Stimulated activated naive CD8-positive, alpha-beta T cell treated with anti-CD3 and anti-CD28 coated beads, Interleukin-15, Interleukin-2, amounts not matched to agents 100 U/mL and 50 U/mL, for 24 hours (primary cell): Measurements from ENCODE around the gene SYNPR.

ENCODE experiments used
- ATAC-seq: fragments of 150-1000 bp; cut with Tn5 transposase; one replicate; pipeline ENCODE4 v1.10.0; 2021
- DNase-seq: peaks from one replicate; pipeline ENCODE4 v3.0.0; 2021

Gene SYNPR

GRCh38 chr3:63385629-63386028 lies 107.5 kb downstream of the SYNPR start:
- DNase-seq: no peak
- ATAC-seq: no peak

DNA sequence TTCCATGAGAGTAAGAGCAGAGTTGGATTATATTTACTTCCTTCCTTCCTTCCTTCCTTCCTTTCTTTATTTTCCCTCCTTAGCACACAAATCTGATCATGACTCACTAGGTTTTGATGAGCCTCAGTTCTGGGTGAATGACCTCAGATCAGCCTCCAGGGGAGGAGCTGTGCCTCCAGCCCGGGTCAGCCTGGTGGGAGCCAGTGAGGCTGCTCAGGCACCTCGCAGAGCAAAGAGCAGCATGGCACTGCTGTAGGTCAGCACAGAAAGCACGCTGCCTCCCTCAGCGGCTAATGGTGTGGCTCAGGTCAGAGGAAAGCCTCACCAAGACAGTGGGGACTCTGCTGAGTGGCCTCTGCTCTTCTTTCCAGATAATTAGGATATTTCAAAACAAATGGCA lies 108.5 kb downstream of the SYNPR start:
- ATAC-seq (no peak), DNase-seq (no peak)

- no peak for DNase-seq
- no peak for ATAC-seq
Observed at GRCh38 chr3:63387568-63387967, 109.5 kb downstream of the SYNPR start.

DNA sequence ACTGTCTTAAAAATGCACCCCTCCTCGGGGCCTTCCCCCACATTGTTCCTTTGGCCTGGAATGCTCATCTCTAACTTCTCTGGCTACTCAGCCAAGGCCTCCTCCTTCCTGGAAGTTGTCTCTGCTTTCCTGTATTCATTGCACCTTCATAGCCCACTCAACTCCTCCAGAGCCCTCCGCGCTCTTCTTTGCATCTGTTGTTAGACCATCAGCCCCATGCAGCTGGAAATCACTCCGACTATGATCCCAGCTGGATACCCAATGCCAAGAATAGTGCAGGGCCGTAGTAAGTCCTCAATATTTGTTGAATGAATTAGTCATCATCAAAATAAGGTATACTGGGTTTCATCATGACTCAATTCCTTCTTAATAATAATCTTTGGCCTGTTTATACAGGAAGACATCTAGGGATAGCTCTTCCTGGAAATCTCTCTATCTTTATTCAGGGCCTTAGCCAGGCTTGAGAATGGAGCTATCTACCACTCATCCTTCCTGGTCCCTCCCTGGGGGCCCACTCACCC lies 112.7 kb downstream of the SYNPR start:
- ATAC-seq: no peak
- DNase-seq: no peak

GRCh38 chr3:63395960-63396359 lies 117.9 kb downstream of the SYNPR start:
- DNase-seq (no peak), ATAC-seq (no peak)

GRCh38 chr3:63400246-63400860 lies 122.2 kb downstream of the SYNPR start:
- no peak for ATAC-seq
- DNase-seq: no peak

- ATAC-seq (no peak), DNase-seq (no peak)
Observed at GRCh38 chr3:63405882-63406281, 127.8 kb downstream of the SYNPR start.

DNA sequence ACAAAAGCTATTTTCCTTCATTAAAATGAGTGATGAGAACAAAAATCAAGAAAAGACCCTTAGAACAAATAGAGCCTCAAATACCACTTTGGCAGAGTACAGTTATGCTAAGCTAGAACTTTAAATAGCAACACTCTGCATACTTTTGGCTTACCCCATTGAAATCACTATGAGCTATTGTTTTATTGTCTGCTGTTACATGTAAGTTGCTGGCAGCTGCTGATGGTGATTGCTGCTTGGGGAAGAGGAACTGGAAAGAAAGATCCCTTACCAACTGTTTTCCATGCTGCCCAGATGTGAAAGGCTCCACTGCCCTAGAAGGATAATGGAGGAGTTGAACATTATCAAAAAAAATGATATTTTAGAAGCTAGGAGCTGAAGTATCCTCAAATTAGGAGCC lies 135.4 kb downstream of the SYNPR start:
- no peak for ATAC-seq
- DNase-seq: no peak

GRCh38 chr3:63414607-63415006 lies 136.5 kb downstream of the SYNPR start:
- DNase-seq (no peak), ATAC-seq (no peak)

DNA sequence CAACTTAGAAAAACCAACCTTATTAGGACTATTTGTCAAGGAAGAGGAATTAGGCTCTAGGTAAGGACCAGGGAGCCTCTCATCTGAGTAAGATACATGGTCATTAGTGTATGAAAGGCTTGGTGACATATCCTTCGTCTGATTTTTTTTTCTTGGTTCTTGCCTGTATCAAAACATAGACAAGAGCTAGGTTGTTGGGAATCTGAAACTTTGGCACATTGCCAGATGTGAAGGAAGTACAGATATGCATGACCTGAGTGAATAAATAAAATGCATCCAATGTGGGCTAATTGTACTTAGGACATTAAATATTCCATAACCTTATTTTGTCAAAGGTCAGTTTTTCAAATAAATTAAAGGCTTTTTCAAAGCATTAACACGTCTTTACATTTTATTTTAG lies 151.8 kb downstream of the SYNPR start:
- DNase-seq (no peak), ATAC-seq (no peak)

DNA sequence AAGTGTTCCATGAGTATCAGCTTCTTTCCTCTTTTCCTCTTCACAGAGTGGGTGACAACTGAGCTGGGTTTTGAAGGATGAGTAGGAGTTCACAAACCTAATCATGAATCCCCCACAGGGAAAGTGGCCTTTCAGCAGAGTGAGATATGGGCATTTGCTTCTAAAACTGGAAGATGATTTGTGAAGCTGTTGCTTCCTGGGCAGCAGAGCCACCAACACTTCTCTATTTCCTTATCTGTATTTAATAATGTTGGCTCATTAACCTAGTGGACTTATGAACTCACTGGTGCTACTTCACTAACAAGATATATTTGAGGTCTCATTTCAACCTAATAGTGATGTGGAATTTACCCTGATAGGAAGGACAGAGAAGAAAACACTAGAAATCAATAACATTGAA lies 152.8 kb downstream of the SYNPR start:
- DNase-seq (no peak), ATAC-seq (no peak)

DNA sequence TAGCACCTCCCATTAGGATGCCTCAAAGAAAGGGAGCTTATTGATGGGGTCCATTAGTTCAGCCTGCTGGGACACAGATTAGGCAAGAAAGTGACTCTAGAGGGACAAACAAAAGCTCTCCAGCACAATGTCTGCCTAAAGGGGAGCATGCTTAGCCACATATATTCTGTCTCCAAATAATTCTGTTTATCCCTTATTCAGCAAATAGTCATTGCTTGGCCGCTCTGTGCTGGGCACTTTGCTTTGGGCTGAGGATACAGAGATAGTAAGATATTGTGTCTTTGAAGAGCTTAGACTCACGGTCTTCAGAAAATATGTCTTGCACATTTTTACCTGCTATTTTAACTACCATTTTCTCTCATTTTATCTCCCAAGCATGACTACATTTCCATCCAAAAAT lies 159.8 kb downstream of the SYNPR start:
- ATAC-seq (no peak), DNase-seq (no peak)

- ATAC-seq (no peak), DNase-seq (no peak)
Observed at GRCh38 chr3:63438826-63439371, 160.8 kb downstream of the SYNPR start.

DNA sequence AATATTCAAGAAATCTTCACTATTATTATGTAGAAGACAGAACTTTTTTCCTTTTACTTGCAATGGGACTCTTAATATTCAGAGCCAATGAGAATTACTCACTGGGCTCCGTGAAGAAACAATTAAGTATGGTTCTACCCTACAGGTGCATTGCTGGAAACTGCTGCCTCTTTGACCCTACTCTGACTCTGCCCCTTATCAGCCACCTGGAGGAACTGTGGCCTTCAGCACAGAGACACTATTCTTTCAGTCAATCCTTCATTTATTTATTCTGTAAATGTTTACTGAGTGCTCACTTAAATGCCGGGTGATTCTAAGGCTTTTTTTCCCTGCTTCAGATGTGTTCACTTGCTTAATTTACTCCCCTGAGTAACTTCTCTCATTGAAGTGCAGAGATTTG lies 163.2 kb downstream of the SYNPR start:
- ATAC-seq (no peak), DNase-seq (no peak)

- DNase-seq (no peak), ATAC-seq (no peak)
Observed at GRCh38 chr3:63442918-63443317, 164.8 kb downstream of the SYNPR start.

DNA sequence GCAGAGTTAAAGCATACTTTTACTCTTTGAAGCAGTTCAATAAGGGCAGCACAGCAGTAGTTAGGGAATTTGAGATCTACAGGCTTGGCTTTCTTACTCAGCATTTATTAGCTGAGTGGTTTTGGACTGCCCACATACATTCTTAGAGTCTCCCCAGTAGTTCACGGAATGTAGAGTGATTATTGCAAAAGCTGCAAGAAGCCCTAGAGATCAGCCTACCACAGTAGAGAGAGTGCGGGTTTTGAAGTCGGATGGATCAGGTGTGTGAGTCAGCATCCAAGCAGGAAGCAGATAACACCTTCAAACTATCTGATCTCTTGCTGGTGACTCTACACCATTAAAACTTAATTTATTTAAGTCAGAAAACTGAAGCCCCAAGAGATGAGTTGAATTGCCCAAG lies 171.9 kb downstream of the SYNPR start:
- ATAC-seq: no peak
- DNase-seq: no peak

DNA sequence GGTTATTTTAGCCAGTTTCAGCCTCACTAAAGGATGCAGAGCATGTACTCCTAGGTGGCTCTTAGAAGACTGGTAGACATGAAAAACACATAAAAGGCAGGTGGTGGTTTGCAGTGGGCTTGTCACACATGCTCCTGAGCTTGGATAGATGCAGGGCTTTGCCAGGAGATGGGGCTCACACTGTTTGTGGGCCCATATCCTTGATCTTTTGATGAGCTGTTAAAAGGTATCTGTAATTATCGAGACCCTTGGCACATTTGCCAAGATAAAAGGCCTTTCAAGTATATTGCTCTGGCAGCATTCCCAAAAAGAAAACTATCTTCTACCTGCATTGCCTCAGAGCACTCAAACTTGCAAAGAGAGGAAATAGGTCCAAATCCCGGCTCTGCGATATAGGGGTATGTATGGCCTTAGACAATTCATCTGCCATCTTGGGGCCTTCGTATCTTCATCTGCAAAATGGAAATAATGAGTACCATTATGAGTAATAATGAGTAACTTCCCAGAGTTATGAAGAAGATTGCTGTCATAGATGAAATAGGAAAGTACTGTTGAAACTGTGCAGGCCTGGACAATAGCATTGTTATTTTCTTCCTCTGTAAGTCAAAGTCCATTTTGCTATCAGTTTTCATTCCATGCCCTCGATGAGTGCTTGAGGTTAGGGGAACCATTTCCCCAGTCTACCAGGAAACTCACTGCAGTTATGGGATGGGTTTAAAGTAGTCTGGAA lies 172.7 kb downstream of the SYNPR start:
- ATAC-seq: no peak
- DNase-seq: no peak

- ATAC-seq: no peak
- no peak for DNase-seq
Observed at GRCh38 chr3:63456901-63457300, 178.8 kb downstream of the SYNPR start.

DNA sequence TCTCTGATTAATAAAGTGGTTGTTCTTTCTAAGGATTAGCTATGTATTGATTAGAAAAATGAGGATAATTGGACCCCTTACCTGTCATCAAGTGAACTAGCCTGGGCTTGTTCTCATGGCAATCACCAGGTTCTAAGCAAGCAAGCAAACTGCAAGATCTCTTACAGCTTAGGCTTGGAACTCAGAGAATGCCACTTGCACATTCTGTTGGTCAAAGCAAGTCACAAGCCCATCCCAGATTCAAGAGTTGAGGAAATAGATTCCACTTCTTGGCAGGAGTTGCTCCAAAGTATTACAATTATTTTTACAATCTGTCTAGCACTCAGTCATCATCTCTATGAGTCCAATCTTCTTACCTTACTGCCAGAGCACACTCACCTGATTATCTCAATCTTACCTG lies 180.3 kb downstream of the SYNPR start:
- DNase-seq (no peak), ATAC-seq (no peak)

- DNase-seq: no peak
- no peak for ATAC-seq
Observed at GRCh38 chr3:63462732-63463131, 184.6 kb downstream of the SYNPR start.

- ATAC-seq (no peak), DNase-seq (no peak)
Observed at GRCh38 chr3:63467392-63467791, 189.3 kb downstream of the SYNPR start.

DNA sequence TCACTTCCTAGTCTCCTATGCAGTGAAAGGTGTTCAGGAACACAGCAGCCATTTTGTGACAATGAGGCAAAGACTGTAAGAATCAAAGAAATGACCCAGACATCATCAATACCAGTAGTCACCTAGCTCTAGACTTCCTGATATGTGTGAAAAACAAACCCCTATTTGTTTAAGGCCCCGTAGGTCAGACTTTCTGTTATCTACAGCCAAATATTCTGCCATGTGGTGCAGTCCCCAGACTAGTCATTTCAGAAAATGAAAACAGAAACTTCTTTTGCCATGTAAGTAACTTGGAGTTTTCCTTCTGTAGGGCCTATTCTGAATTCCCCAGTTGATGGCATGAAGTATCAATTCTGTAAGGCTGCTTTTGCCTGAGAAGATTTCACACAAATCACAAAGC lies 192.6 kb downstream of the SYNPR start:
- no peak for ATAC-seq
- no peak for DNase-seq

DNA sequence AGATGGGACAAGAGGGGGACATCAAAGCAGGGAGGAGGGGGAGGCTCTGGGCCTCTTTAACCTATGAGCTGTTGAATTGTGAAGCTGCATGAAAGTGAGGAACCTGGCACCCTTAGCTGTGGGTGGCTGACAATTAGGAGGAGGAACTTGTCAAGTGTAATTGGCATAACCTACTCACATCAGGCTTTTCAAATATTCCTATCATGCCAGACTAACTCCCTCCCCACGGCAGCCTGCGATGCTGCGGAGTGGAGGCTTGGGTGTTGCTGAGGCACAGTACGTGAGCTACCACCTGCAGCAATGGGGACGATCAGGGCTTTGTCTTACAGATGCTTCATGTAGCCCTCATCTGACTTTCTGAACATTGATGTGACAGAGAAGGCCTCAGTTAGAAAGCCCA lies 193.7 kb downstream of the SYNPR start:
- ATAC-seq: no peak
- DNase-seq: no peak

GRCh38 chr3:63473641-63474166 lies 195.6 kb downstream of the SYNPR start:
- ATAC-seq: no peak
- DNase-seq: no peak
